Loucy (cell line): ENCODE measurements around the gene RGMB.

Experiments
- CTCF ChIP-seq: fragments of 200-600 bp; sonication (generic); conservative IDR thresholded peaks from 2 replicates; pipeline ENCODE4 v1.5.1; 2014; ENCODE audit warnings: mild to moderate bottlenecking, antibody characterized with exemption, low read length
- EZH2phosphoT487 ChIP-seq: fragments of 200-600 bp; IDR thresholded peaks from 2 replicates; pipeline ENCODE4 v1.6.1; 2018; ENCODE audit warnings: antibody characterized with exemption, mild to moderate bottlenecking, moderate library complexity, borderline replicate concordance

- TF ChIP-seq CTCF (no peak), EZH2phosphoT487 (no peak)
Observed at GRCh38 chr5:98736753-98737152, 36.7 kb upstream of the RGMB start.
